GM18873 (cell line): Measurements from ENCODE around the gene MRPL11.

ENCODE experiments used
- ATAC-seq: cut with Tn5 transposase; IDR thresholded peaks from one replicate; pipeline ENCODE4 v1.9.1; 2021; ENCODE audit warnings: mild to moderate bottlenecking, moderate library complexity, moderate number of reproducible peaks; ENCODE audit not compliant: unreplicated experiment, low FRiP score

MRPL11 gene

GRCh38 chr11:66408488-66409214 lies 30.0 kb downstream of the MRPL11 start:
- ATAC-seq, result no peak

- no peak for ATAC-seq
These were observed 31.0 kb downstream of the MRPL11 start for GRCh38 chr11:66407651-66408050.

GRCh38 chr11:66393954-66394353 lies 44.7 kb downstream of the MRPL11 start:
- no peak for ATAC-seq

GRCh38 chr11:66391322-66391721 lies 47.3 kb downstream of the MRPL11 start:
- ATAC-seq, result no peak

- no peak for ATAC-seq
These were observed 49.8 kb downstream of the MRPL11 start for GRCh38 chr11:66388780-66389386.

GRCh38 chr11:66386171-66387069 lies 52.2 kb downstream of the MRPL11 start:
- no peak for ATAC-seq
